Measurements from ENCODE around the gene CPXCR1.
"Not testable (repeated sequence)": the region's sequence is repeated elsewhere in the genome, so short reads cannot be mapped to it uniquely, and the experiment has no call there.

- not testable (repeated sequence) for TF ChIP-seq CTCF, POLR2A (IDR thresholded peaks at IDR 0.05)
Observed at GRCh38 chrX:88746215-88746614, 810 bp upstream of the CPXCR1 start.

All from testis (tissue), 2 donors.